WTC11 (cell line): ENCODE data around the gene SOX8. TPM values are rescaled to one million over a fixed set of nuclear protein-coding genes. Genes with fewer than 3 reads are reported as not detected.

Experiments used
- ATAC-seq: fragments of 200-7000 bp; cut with Tn5 transposase; 2 replicates; pipeline ENCODE4 v1.10.0; 2021; ENCODE audit warnings: mild to moderate bottlenecking, moderate library complexity
- CTCF ChIA-PET: fragments of 300-600 bp; sonication (Branson Sonifier 250); formaldehyde crosslinking; loops from one replicate; lab custom pipeline; 2021; ENCODE audit warnings: antibody characterized with exemption; lab: Charles Lee
- POLR2A ChIA-PET: fragments of 350-600 bp; sonication (Branson Sonifier 250); formaldehyde crosslinking; loops from one replicate; lab custom pipeline; 2021; ENCODE audit warnings: antibody characterized with exemption; lab: Charles Lee
- DNase-seq: peaks from one replicate; pipeline ENCODE4 v3.0.0; 2021; ENCODE audit warnings: low spot score
- H3K27ac Mint-ChIP-seq: 2 replicates; pipeline ENCODE4 v1.8.0; 2021; ENCODE audit warnings: mixed read lengths
- H3K27me3 Mint-ChIP-seq: 2 replicates; pipeline ENCODE4 v1.8.0; 2021; ENCODE audit warnings: low read depth, mild to moderate bottlenecking, moderate library complexity, mixed read lengths
- H3K36me3 Mint-ChIP-seq: 2 replicates; pipeline ENCODE4 v1.8.0; 2021; ENCODE audit warnings: mixed read lengths
- H3K4me1 Mint-ChIP-seq: 2 replicates; pipeline ENCODE4 v1.8.0; 2022; ENCODE audit warnings: mixed read lengths
- H3K4me3 Mint-ChIP-seq: 2 replicates; pipeline ENCODE4 v1.8.0; 2021; ENCODE audit warnings: mild to moderate bottlenecking, moderate library complexity, mixed read lengths
- H3K9me3 Mint-ChIP-seq: 2 replicates; pipeline ENCODE4 v1.8.0; 2021; ENCODE audit warnings: mixed read lengths
- ESRRA ChIP-seq: sonication (generic); formaldehyde crosslinking; IDR thresholded peaks from 2 replicates; pipeline ENCODE4 v1.8.1; 2022; ENCODE audit warnings: mild to moderate bottlenecking, missing genetic modification reagents, borderline replicate concordance
- HMGA2 ChIP-seq: fragments of 250-450 bp; sonication (Bioruptor Pico); IDR thresholded peaks from 2 replicates; pipeline ENCODE4 v1.4.0; 2021; ENCODE audit warnings: mild to moderate bottlenecking, moderate library complexity
- IRF2 ChIP-seq: sonication (generic); formaldehyde crosslinking; IDR thresholded peaks from 2 replicates; pipeline ENCODE4 v1.8.0; 2022; ENCODE audit warnings: low read depth, missing genetic modification reagents, borderline replicate concordance
- JAZF1 ChIP-seq: fragments of 250-450 bp; sonication (Bioruptor Pico); IDR thresholded peaks from 2 replicates; pipeline ENCODE4 v1.9.0; 2021; ENCODE audit warnings: moderate library complexity, mild to moderate bottlenecking, inconsistent platforms
- NFYB ChIP-seq: sonication (generic); formaldehyde crosslinking; conservative IDR thresholded peaks from 2 replicates; pipeline ENCODE4 v1.8.0; 2022; ENCODE audit warnings: low read depth, missing genetic modification reagents
- RORB ChIP-seq: fragments of 250-450 bp; sonication (Bioruptor Pico); IDR thresholded peaks from 2 replicates; pipeline ENCODE4 v1.9.0; 2021; ENCODE audit warnings: mild to moderate bottlenecking
- SMAD3 ChIP-seq: sonication (generic); formaldehyde crosslinking; IDR thresholded peaks from 2 replicates; pipeline ENCODE4 v1.8.0; 2022; ENCODE audit warnings: missing genetic modification reagents, mild to moderate bottlenecking, borderline replicate concordance
- TCF7 ChIP-seq: sonication (generic); formaldehyde crosslinking; IDR thresholded peaks from 2 replicates; pipeline ENCODE4 v1.8.0; 2022; ENCODE audit warnings: mild to moderate bottlenecking, low read depth, missing genetic modification reagents, moderate library complexity
- USF2 ChIP-seq: sonication (generic); formaldehyde crosslinking; IDR thresholded peaks from 2 replicates; pipeline ENCODE4 v1.8.1; 2023; ENCODE audit warnings: mild to moderate bottlenecking, missing genetic modification reagents, moderate library complexity
- ZBTB21 ChIP-seq: sonication (generic); formaldehyde crosslinking; IDR thresholded peaks from 2 replicates; pipeline ENCODE4 v1.8.1; 2023; ENCODE audit warnings: mild to moderate bottlenecking, missing genetic modification reagents, borderline replicate concordance
- ZNF671 ChIP-seq: fragments of 250-450 bp; sonication (Bioruptor Pico); IDR thresholded peaks from 2 replicates; pipeline ENCODE4 v1.8.0; 2021; ENCODE audit warnings: mild to moderate bottlenecking
- total RNA-seq: library from RNA; stranded (reverse); gene quantifications from 3 replicates; pipeline ENCODE4 v1.2.3, GENCODE V29; 2021
- TF ChIP-seq, protein P1 (sequence below): sonication (generic); formaldehyde crosslinking; conservative IDR thresholded peaks from 2 replicates; pipeline ENCODE4 v1.8.1; 2023; ENCODE audit warnings: mild to moderate bottlenecking, low read depth, missing genetic modification reagents, moderate library complexity
- TF ChIP-seq, protein P2 (sequence below): sonication (generic); formaldehyde crosslinking; IDR thresholded peaks from 2 replicates; pipeline ENCODE4 v1.8.1; 2023; ENCODE audit warnings: mild to moderate bottlenecking, moderate library complexity, missing genetic modification reagents
- TF ChIP-seq, protein P3 (sequence below): sonication (generic); formaldehyde crosslinking; IDR thresholded peaks from 2 replicates; pipeline ENCODE4 v1.8.0; 2022; ENCODE audit warnings: mild to moderate bottlenecking, missing genetic modification reagents
- TF ChIP-seq, protein P4 (sequence below): sonication (generic); formaldehyde crosslinking; IDR thresholded peaks from 2 replicates; pipeline ENCODE4 v1.8.1; 2022; ENCODE audit warnings: low read depth, mild to moderate bottlenecking, moderate library complexity, missing genetic modification reagents, borderline replicate concordance

The SOX8 gene
- total RNA-seq, 1 experiment from 2014 or later: 12.3 TPM

DNA sequence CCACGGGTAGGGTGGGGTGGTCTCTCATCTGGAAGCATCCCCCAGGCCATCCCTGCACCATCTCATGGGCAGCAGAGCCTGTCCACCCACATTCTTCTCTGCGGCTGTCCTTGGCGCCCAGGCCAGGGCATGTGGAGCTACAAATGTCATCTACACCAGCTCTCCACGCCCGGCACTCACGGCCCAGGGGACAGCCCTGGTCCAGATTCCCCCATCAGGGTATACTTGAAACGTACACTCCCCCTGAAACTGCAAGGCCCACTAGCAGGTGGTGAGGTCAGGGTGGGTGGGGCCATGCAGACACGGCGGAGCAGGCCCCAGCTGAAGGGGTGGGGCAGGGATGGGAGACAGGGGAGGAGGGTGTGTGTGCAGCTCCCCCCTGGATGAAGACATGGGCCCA is 3.2 kb upstream of the SOX8 start:
- ATAC-seq (no peak), DNase-seq (no peak)
- Mint-ChIP-seq H3K36me3 (no peaks in the 10 kb centered on the region), H3K4me1 (peaks cover 5% of the 10 kb centered on the region), H3K9me3 (peaks cover 6% of the 10 kb centered on the region), H3K27me3 (peaks cover 31% of the 10 kb centered on the region), H3K4me3 (no peak overlapping the region), H3K27ac (no peak overlapping the region)
- ChIA-PET POLR2A (no interaction called here), CTCF (interaction anchor here (4.9 kb wide), 1 partner anchor 80 kb away, joined by 27 read pairs; no protein-coding TSS in a partner anchor)
- TF ChIP-seq USF2 (CRISPR knock-in tag) (no peak), JAZF1 (no peak), ZBTB21 (CRISPR knock-in tag) (no peak), TCF7 (CRISPR knock-in tag) (no peak), RORB (CRISPR knock-in tag) (no peak), NFYB (no peak), IRF2 (no peak)
- TF ChIP-seq, protein P1, sequence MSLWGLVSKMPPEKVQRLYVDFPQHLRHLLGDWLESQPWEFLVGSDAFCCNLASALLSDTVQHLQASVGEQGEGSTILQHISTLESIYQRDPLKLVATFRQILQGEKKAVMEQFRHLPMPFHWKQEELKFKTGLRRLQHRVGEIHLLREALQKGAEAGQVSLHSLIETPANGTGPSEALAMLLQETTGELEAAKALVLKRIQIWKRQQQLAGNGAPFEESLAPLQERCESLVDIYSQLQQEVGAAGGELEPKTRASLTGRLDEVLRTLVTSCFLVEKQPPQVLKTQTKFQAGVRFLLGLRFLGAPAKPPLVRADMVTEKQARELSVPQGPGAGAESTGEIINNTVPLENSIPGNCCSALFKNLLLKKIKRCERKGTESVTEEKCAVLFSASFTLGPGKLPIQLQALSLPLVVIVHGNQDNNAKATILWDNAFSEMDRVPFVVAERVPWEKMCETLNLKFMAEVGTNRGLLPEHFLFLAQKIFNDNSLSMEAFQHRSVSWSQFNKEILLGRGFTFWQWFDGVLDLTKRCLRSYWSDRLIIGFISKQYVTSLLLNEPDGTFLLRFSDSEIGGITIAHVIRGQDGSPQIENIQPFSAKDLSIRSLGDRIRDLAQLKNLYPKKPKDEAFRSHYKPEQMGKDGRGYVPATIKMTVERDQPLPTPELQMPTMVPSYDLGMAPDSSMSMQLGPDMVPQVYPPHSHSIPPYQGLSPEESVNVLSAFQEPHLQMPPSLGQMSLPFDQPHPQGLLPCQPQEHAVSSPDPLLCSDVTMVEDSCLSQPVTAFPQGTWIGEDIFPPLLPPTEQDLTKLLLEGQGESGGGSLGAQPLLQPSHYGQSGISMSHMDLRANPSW (CRISPR knock-in tag): no peak

GRCh38 chr16:979147-979546 is 2.4 kb upstream of the SOX8 start:
- H3K4me1 Mint-ChIP-seq: peaks cover 5% of the 10 kb centered on the region
- ChIA-PET POLR2A (no interaction called here), CTCF (interaction anchor here (4.9 kb wide), 1 partner anchor 79 kb away, joined by 27 read pairs; no protein-coding TSS in a partner anchor)
- 0 out of 2 replicates have a peak overlapping the region, but pooled peaks have one; percentile 37 for H3K4me3 Mint-ChIP-seq
- DNase-seq (no peak), ATAC-seq (no peak)
- no peak overlapping the region for H3K27ac Mint-ChIP-seq
- peaks cover 6% of the 10 kb centered on the region for H3K9me3 Mint-ChIP-seq
- H3K27me3 Mint-ChIP-seq: peaks cover 31% of the 10 kb centered on the region
- H3K36me3 Mint-ChIP-seq: no peaks in the 10 kb centered on the region
- no peak for TF ChIP-seq RORB (CRISPR knock-in tag)

DNA sequence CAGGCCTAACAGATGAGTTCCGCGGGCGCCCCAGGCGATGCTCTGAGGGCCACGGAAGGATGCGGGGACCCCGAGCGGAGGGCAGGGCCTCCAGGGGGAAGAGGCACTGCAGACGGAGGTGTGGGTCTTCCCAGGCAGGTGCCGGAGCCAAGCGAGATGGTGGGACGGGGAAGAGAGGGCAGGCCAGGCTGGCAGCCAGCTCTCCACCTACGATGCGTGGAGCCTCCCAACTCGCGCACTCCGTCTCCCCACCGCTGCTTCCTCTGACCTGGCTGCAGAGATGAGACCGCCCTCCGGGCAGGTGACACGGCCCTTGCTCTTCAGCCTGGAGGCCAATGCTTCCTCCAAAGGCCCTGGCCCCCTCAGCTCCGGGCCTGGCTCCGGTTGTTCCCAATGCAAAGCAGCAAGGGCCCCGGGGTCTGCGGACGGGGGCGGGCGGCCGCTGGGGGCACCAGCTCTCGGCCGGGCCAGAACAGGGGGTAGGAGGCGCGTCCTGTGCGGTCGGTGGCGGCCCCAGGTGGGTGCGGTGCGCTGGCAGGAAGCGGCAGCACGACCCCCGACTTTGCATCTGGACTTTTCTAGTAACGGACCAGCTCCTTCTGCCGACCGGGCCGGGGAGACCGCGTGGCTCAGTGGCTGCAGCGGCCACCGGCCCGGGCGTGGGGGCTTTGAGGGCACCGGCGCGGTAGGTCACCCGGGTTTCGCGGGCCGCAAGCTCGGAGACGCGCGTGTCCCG is 1.5 kb upstream of the SOX8 start:
- Mint-ChIP-seq H3K9me3 (peaks cover 6% of the 10 kb centered on the region), H3K27ac (no peak overlapping the region), H3K4me1 (peaks cover 5% of the 10 kb centered on the region), H3K4me3 (peak overlapping the region; percentile 37), H3K27me3 (peaks cover 31% of the 10 kb centered on the region), H3K36me3 (no peaks in the 10 kb centered on the region)
- ATAC-seq: peak; percentile 15
- CTCF ChIA-PET: interaction anchor here (0.8 to 4.9 kb wide), 8 partner anchors 9 to 123 kb away, joined by 3 to 27 read pairs (median 4); partner anchors contain the start of gene LMF1
- peak; percentile 54 for DNase-seq
- POLR2A ChIA-PET: interaction anchor here (2.6 to 2.8 kb wide), 2 partner anchors 8 to 11 kb away, joined by 7 to 9 read pairs; no protein-coding TSS in a partner anchor
- TF ChIP-seq, protein P2, sequence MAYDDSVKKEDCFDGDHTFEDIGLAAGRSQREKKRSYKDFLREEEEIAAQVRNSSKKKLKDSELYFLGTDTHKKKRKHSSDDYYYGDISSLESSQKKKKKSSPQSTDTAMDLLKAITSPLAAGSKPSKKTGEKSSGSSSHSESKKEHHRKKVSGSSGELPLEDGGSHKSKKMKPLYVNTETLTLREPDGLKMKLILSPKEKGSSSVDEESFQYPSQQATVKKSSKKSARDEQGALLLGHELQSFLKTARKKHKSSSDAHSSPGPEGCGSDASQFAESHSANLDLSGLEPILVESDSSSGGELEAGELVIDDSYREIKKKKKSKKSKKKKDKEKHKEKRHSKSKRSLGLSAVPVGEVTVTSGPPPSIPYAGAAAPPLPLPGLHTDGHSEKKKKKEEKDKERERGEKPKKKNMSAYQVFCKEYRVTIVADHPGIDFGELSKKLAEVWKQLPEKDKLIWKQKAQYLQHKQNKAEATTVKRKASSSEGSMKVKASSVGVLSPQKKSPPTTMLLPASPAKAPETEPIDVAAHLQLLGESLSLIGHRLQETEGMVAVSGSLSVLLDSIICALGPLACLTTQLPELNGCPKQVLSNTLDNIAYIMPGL (CRISPR knock-in tag): peak; percentile 5; the same call in 1 of the 2 replicates
- no peak for TF ChIP-seq ZNF671
- TF ChIP-seq, protein P3, sequence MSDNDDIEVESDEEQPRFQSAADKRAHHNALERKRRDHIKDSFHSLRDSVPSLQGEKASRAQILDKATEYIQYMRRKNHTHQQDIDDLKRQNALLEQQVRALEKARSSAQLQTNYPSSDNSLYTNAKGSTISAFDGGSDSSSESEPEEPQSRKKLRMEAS (CRISPR knock-in tag): peak; percentile 18; the same call in 1 of the 2 replicates

DNA sequence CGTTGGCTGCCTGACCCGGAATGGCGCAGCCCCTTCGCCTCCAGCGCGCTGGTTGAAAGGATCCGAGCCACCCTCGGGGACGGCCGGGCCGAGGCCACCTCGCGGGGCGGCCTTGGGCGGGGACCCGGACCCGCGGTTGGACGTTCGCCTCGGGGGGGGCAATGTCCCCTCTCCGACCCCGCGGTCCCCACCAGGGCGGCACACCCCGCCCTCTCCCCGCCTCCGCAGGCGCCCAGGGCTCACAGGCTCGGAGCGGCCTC is 1.0 kb upstream of the SOX8 start:
- DNase-seq: no peak
- POLR2A ChIA-PET: interaction anchor here (2.6 to 2.8 kb wide), 2 partner anchors 9 to 11 kb away, joined by 7 to 9 read pairs; no protein-coding TSS in a partner anchor
- no peaks in the 10 kb centered on the region for H3K36me3 Mint-ChIP-seq

More for the DNA sequence above, 1.0 kb upstream of the SOX8 start:
- no peak overlapping the region for H3K27ac Mint-ChIP-seq
- CTCF ChIA-PET: interaction anchor here (0.6 to 4.9 kb wide), 9 partner anchors 10 to 493 kb away, joined by 3 to 27 read pairs (median 4); partner anchors contain the start of gene LMF1
- TF ChIP-seq SMAD3 (CRISPR knock-in tag): no peak
- TF ChIP-seq ESRRA (CRISPR knock-in tag): no peak
- no peak for TF ChIP-seq HMGA2
- TF ChIP-seq, protein P4, sequence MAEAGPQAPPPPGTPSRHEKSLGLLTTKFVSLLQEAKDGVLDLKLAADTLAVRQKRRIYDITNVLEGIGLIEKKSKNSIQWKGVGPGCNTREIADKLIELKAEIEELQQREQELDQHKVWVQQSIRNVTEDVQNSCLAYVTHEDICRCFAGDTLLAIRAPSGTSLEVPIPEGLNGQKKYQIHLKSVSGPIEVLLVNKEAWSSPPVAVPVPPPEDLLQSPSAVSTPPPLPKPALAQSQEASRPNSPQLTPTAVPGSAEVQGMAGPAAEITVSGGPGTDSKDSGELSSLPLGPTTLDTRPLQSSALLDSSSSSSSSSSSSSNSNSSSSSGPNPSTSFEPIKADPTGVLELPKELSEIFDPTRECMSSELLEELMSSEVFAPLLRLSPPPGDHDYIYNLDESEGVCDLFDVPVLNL (CRISPR knock-in tag): 0 out of 2 replicates have a peak, but pooled peaks have one; percentile 41
- peaks cover 31% of the 10 kb centered on the region for H3K27me3 Mint-ChIP-seq
- peaks cover 5% of the 10 kb centered on the region for H3K4me1 Mint-ChIP-seq
- H3K9me3 Mint-ChIP-seq: peaks cover 2% of the 10 kb centered on the region
- H3K4me3 Mint-ChIP-seq: no peak overlapping the region
- no peak for ATAC-seq
